HepG2 (cell line): ENCODE results near the gene FBXL13. TPM values are rescaled to one million over a fixed set of nuclear protein-coding genes. Genes with fewer than 3 reads are reported as not detected.
A peak's percentile ranks its signal among the peaks of the same experiment; 100 is the strongest.

Source experiments
- EP300 ChIP-seq, 3 experiments: sonication (generic) in 1 of 3; formaldehyde crosslinking in 1 of 3; IDR thresholded peaks; 2 replicates each; pipeline versions ENCODE4 v1.5.1 to v1.6.1; 2011 to 2020; ENCODE audit warnings: low read depth in 2 of 3, low read length in 2 of 3, borderline replicate concordance in 1 of 3, improper control_type of control experiment in 1 of 3, mild to moderate bottlenecking in 1 of 3, missing genetic modification reagents in 1 of 3, moderate library complexity in 1 of 3
- KAT2B ChIP-seq: fragments of 150-350 bp; IDR thresholded peaks from 2 replicates; pipeline ENCODE4 v1.6.1; 2014; ENCODE audit warnings: low read depth, low read length, borderline replicate concordance
- MAFF ChIP-seq: IDR thresholded peaks from 2 replicates; pipeline ENCODE4 v1.6.1; 2011; ENCODE audit warnings: low read depth, low read length, improper control_type of control experiment
- MATR3 ChIP-seq: sonication (generic); formaldehyde crosslinking; IDR thresholded peaks from 2 replicates; pipeline ENCODE4 v1.4.0; 2020; ENCODE audit warnings: missing genetic modification reagents
- NCOA1 ChIP-seq: sonication (generic); formaldehyde crosslinking; IDR thresholded peaks from 2 replicates; pipeline ENCODE4 v1.9.0; 2021; ENCODE audit warnings: missing genetic modification reagents
- NFE2L1 ChIP-seq: sonication (generic); formaldehyde crosslinking; IDR thresholded peaks from 2 replicates; pipeline ENCODE4 v1.4.0; 2020; ENCODE audit warnings: missing genetic modification reagents, mild to moderate bottlenecking, borderline replicate concordance
- PAWR ChIP-seq: sonication (generic); formaldehyde crosslinking; IDR thresholded peaks from 2 replicates; pipeline ENCODE4 v1.4.0; 2020; ENCODE audit warnings: missing genetic modification reagents, mild to moderate bottlenecking, borderline replicate concordance
- REXO4 ChIP-seq: sonication (generic); formaldehyde crosslinking; IDR thresholded peaks from 2 replicates; pipeline ENCODE4 v1.8.0; 2022; ENCODE audit warnings: missing genetic modification reagents, mild to moderate bottlenecking, borderline replicate concordance
- SUZ12 ChIP-seq: fragments of 150-350 bp; IDR thresholded peaks from 2 replicates; pipeline ENCODE4 v1.6.1; 2014; ENCODE audit warnings: low read depth, low read length
- polyA plus RNA-seq, 8 experiments: library from polyadenylated mRNA; depleted of rRNA in 3 of 8; stranded (reverse) in 7 of 8; unstranded in 1 of 8; fragments of >200 nt; fragmentation: Illumina TruSeq in 4 of 8; extraction: Trizol in 4 of 8; gene quantifications; 2 replicates each; pipeline versions ENCODE4 v1.2.1 to v1.2.3, GENCODE V29; 2011 to 2016; ENCODE audit warnings: low read depth in 4 of 8, missing spikeins in 1 of 8, mixed read lengths in 1 of 8; ENCODE audit not compliant: insufficient read depth in 1 of 8
- total RNA-seq, 5 experiments: library from RNA; depleted of rRNA; stranded (reverse); fragments of >200 nt; fragmentation: Illumina TruSeq; extraction: Trizol; gene quantifications; 2 replicates each; pipeline ENCODE4 v1.2.3, GENCODE V29; 2016; ENCODE audit warnings: low read depth in 1 of 5
- TF ChIP-seq, protein P1 (sequence below): sonication (generic); formaldehyde crosslinking; IDR thresholded peaks from 2 replicates; pipeline ENCODE4 v1.4.0; 2020; ENCODE audit warnings: missing genetic modification reagents
- TF ChIP-seq, protein P2 (sequence below): sonication (generic); formaldehyde crosslinking; IDR thresholded peaks from 2 replicates; pipeline ENCODE4 v1.5.1; 2020; ENCODE audit warnings: mild to moderate bottlenecking, missing genetic modification reagents, moderate library complexity
- TF ChIP-seq, protein P3 (sequence below): IDR thresholded peaks from 2 replicates; pipeline ENCODE4 v1.6.1; 2016; ENCODE audit warnings: mild to moderate bottlenecking
- TF ChIP-seq, protein P4 (sequence below): sonication (generic); formaldehyde crosslinking; conservative IDR thresholded peaks from 2 replicates; pipeline ENCODE4 v1.4.0; 2020; ENCODE audit warnings: mild to moderate bottlenecking, missing genetic modification reagents, moderate library complexity

The FBXL13 gene
- total and polyA plus RNA-seq, 2 of the 13 experiments (the other 11 are each of a cell fraction or from before 2014, with no cell fraction given), result 0.24 to 0.77 TPM

DNA sequence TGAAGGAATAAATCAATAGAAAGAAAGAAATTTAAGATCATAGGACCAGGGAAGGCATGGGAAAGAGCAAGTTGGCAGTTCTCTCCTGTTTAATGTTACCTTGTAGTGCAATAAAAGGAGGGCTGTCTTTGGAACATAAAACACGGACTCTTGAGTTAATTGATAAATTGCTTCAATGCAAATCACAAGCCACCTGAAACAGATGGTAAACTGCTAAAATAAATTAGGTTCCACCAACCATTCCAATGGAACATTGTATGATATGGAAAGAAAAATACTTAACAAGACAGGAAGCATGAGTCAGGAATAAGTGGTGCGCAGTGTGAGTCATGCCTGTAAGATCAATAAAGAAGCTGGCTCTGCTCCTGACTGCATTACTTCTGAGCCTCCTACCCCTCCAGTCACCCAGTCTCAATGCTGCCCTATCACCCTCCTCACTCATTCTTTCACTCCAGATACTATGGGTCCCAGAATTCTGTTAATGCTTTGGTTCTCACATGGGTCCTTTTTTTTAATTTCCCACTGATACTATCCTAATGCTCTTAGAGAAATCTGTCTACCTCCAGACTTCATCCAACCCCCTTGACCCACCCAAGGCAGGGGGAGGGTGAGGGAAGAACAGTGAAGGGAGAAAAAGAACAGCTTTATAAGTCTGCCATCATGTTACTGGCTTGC lies 82.9 kb downstream of the FBXL13 start (continued):
- TF ChIP-seq, protein P1, sequence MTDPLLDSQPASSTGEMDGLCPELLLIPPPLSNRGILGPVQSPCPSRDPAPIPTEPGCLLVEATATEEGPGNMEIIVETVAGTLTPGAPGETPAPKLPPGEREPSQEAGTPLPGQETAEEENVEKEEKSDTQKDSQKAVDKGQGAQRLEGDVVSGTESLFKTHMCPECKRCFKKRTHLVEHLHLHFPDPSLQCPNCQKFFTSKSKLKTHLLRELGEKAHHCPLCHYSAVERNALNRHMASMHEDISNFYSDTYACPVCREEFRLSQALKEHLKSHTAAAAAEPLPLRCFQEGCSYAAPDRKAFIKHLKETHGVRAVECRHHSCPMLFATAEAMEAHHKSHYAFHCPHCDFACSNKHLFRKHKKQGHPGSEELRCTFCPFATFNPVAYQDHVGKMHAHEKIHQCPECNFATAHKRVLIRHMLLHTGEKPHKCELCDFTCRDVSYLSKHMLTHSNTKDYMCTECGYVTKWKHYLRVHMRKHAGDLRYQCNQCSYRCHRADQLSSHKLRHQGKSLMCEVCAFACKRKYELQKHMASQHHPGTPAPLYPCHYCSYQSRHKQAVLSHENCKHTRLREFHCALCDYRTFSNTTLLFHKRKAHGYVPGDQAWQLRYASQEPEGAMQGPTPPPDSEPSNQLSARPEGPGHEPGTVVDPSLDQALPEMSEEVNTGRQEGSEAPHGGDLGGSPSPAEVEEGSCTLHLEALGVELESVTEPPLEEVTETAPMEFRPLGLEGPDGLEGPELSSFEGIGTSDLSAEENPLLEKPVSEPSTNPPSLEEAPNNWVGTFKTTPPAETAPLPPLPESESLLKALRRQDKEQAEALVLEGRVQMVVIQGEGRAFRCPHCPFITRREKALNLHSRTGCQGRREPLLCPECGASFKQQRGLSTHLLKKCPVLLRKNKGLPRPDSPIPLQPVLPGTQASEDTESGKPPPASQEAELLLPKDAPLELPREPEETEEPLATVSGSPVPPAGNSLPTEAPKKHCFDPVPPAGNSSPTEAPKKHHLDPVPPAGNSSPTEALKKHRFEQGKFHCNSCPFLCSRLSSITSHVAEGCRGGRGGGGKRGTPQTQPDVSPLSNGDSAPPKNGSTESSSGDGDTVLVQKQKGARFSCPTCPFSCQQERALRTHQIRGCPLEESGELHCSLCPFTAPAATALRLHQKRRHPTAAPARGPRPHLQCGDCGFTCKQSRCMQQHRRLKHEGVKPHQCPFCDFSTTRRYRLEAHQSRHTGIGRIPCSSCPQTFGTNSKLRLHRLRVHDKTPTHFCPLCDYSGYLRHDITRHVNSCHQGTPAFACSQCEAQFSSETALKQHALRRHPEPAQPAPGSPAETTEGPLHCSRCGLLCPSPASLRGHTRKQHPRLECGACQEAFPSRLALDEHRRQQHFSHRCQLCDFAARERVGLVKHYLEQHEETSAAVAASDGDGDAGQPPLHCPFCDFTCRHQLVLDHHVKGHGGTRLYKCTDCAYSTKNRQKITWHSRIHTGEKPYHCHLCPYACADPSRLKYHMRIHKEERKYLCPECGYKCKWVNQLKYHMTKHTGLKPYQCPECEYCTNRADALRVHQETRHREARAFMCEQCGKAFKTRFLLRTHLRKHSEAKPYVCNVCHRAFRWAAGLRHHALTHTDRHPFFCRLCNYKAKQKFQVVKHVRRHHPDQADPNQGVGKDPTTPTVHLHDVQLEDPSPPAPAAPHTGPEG, result no peak
- TF ChIP-seq PAWR (CRISPR knock-in tag), result no peak
- no peak for TF ChIP-seq MATR3
- TF ChIP-seq, protein P2, sequence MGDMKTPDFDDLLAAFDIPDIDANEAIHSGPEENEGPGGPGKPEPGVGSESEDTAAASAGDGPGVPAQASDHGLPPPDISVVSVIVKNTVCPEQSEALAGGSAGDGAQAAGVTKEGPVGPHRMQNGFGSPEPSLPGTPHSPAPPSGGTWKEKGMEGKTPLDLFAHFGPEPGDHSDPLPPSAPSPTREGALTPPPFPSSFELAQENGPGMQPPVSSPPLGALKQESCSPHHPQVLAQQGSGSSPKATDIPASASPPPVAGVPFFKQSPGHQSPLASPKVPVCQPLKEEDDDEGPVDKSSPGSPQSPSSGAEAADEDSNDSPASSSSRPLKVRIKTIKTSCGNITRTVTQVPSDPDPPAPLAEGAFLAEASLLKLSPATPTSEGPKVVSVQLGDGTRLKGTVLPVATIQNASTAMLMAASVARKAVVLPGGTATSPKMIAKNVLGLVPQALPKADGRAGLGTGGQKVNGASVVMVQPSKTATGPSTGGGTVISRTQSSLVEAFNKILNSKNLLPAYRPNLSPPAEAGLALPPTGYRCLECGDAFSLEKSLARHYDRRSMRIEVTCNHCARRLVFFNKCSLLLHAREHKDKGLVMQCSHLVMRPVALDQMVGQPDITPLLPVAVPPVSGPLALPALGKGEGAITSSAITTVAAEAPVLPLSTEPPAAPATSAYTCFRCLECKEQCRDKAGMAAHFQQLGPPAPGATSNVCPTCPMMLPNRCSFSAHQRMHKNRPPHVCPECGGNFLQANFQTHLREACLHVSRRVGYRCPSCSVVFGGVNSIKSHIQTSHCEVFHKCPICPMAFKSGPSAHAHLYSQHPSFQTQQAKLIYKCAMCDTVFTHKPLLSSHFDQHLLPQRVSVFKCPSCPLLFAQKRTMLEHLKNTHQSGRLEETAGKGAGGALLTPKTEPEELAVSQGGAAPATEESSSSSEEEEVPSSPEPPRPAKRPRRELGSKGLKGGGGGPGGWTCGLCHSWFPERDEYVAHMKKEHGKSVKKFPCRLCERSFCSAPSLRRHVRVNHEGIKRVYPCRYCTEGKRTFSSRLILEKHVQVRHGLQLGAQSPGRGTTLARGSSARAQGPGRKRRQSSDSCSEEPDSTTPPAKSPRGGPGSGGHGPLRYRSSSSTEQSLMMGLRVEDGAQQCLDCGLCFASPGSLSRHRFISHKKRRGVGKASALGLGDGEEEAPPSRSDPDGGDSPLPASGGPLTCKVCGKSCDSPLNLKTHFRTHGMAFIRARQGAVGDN (CRISPR knock-in tag), result no peak
- TF ChIP-seq, protein P3, sequence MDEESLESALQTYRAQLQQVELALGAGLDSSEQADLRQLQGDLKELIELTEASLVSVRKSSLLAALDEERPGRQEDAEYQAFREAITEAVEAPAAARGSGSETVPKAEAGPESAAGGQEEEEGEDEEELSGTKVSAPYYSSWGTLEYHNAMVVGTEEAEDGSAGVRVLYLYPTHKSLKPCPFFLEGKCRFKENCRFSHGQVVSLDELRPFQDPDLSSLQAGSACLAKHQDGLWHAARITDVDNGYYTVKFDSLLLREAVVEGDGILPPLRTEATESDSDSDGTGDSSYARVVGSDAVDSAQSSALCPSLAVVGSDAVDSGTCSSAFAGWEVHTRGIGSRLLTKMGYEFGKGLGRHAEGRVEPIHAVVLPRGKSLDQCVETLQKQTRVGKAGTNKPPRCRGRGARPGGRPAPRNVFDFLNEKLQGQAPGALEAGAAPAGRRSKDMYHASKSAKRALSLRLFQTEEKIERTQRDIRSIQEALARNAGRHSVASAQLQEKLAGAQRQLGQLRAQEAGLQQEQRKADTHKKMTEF (CRISPR knock-in tag), result no peak
- TF ChIP-seq MAFF, result 0 out of 2 replicates have a peak, but pooled peaks have one; percentile 5
- no peak for TF ChIP-seq REXO4 (CRISPR knock-in tag)
- peak in 1 of 2 experiments; percentile 52; a peak in 1 of 4 replicates for TF ChIP-seq EP300 (IDR thresholded peaks at IDR 0.05; ENCODE audit: low read depth in 2 of 2, low read length in 2 of 2)
- no peak for TF ChIP-seq EP300 (CRISPR knock-in tag; IDR thresholded peaks at IDR 0.05; ENCODE audit: borderline replicate concordance)
- 0 out of 2 replicates have a peak, but pooled peaks have one; percentile 11 for TF ChIP-seq KAT2B
- TF ChIP-seq SUZ12, result no peak
- TF ChIP-seq NFE2L1 (CRISPR knock-in tag), result no peak
- TF ChIP-seq NCOA1 (CRISPR knock-in tag), result no peak
- TF ChIP-seq, protein P4, sequence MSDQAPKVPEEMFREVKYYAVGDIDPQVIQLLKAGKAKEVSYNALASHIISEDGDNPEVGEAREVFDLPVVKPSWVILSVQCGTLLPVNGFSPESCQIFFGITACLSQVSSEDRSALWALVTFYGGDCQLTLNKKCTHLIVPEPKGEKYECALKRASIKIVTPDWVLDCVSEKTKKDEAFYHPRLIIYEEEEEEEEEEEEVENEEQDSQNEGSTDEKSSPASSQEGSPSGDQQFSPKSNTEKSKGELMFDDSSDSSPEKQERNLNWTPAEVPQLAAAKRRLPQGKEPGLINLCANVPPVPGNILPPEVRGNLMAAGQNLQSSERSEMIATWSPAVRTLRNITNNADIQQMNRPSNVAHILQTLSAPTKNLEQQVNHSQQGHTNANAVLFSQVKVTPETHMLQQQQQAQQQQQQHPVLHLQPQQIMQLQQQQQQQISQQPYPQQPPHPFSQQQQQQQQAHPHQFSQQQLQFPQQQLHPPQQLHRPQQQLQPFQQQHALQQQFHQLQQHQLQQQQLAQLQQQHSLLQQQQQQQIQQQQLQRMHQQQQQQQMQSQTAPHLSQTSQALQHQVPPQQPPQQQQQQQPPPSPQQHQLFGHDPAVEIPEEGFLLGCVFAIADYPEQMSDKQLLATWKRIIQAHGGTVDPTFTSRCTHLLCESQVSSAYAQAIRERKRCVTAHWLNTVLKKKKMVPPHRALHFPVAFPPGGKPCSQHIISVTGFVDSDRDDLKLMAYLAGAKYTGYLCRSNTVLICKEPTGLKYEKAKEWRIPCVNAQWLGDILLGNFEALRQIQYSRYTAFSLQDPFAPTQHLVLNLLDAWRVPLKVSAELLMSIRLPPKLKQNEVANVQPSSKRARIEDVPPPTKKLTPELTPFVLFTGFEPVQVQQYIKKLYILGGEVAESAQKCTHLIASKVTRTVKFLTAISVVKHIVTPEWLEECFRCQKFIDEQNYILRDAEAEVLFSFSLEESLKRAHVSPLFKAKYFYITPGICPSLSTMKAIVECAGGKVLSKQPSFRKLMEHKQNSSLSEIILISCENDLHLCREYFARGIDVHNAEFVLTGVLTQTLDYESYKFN (CRISPR knock-in tag), result no peak
